ENCODE data around the gene ADSL. TPM values are rescaled to one million over a fixed set of nuclear protein-coding genes. Genes with fewer than 3 reads are reported as not detected.

Gene ADSL
- total and polyA plus RNA-seq, 2 donors (not counting 1 experiment from before 2014, with no cell fraction given), result 61.0 to 63.8 TPM

- Histone ChIP-seq H3K36me3 (replicated peaks in 1 of 2; ENCODE audit: control extremely low read depth in 1 of 2, control insufficient read depth in 1 of 2, extremely low read depth in 1 of 2, insufficient read depth in 2 of 2, low read length in 1 of 2) (peaks cover 0 to 38% of the 10 kb centered on the region in 2 experiments), H3K4me1 (ENCODE audit: control insufficient read depth in 2 of 2, insufficient read depth in 2 of 2, low read length in 2 of 2) (peaks cover 11 to 27% of the 10 kb centered on the region in 2 donors), H3K27ac (ENCODE audit: low read length in 2 of 2) (peak overlapping the region in 1 of 2 donors; percentile 75), H3K27me3 (replicated peaks in 1 of 4; ENCODE audit: control extremely low read depth in 1 of 4, control insufficient read depth in 3 of 4, insufficient read depth in 4 of 4, low read length in 3 of 4) (no peaks in the 10 kb centered on the region), H3K4me2 (replicated peaks; ENCODE audit: low read depth, low read length, poor library complexity, severe bottlenecking) (peak overlapping the region; percentile 77), H4K20me1 (ENCODE audit: control insufficient read depth, insufficient read depth, low read length, poor library complexity, severe bottlenecking) (peaks cover 11% of the 10 kb centered on the region), H3K9ac (ENCODE audit: low read length) (no peak overlapping the region), H2AFZ (ENCODE audit: insufficient read depth, low read depth, low read length, poor library complexity, severe bottlenecking) (no peak overlapping the region), H3K4me3 (ENCODE audit: control extremely low read depth in 1 of 5, extremely low read depth in 1 of 5, insufficient read depth in 1 of 5, low read depth in 2 of 5, low read length in 4 of 5) (no peak overlapping the region), H3K9me3 (ENCODE audit: control extremely low read depth in 1 of 3, control insufficient read depth in 2 of 3, insufficient read depth in 1 of 3, low read length in 2 of 3) (no peaks in the 10 kb centered on the region), H3K79me2 (ENCODE audit: control insufficient read depth, insufficient read depth, low read length) (peaks cover 66% of the 10 kb centered on the region)
- DNase-seq (peak; percentile 60), ATAC-seq (ENCODE audit: low read depth) (no peak)
- ChIA-PET POLR2A (interaction anchor here (0.6 kb wide), 1 partner anchor 292 kb away, joined by 3 read pairs; no protein-coding TSS in a partner anchor), CTCF (interaction anchor here (0.7 to 3.7 kb wide), 31 partner anchors 8 to 828 kb away, joined by 3 to 32 read pairs (median 4); partner anchors contain the start of gene SGSM3)
- Mint-ChIP-seq H3K27ac (peak overlapping the region; percentile 97), H3K27me3 (no peaks in the 10 kb centered on the region), H3K4me1 (peaks cover 25% of the 10 kb centered on the region), H3K4me3 (peak overlapping the region; percentile 98), H3K9me3 (ENCODE audit: insufficient read depth) (no peaks in the 10 kb centered on the region)
- intact Hi-C loops (cut with micrococcal nuclease), result loop anchor here (5.0 kb wide), 1 partner anchor 939 kb away; the partner anchor contains the start of gene RANGAP1
- 0% methylated on average over 1 of the region's 10 CpGs for WGBS (ENCODE audit: insufficient coverage)
- TF ChIP-seq EZH2 (IDR thresholded peaks at IDR 0.05; ENCODE audit: borderline replicate concordance, insufficient read depth, low read depth, low read length, poor library complexity, severe bottlenecking) (no peak), CTCF (IDR thresholded peaks at IDR 0.05) (peak; percentile 86)
Observed at GRCh38 chr22:40348025-40348658, 1.8 kb downstream of the ADSL start.

- Histone ChIP-seq H3K4me2 (replicated peaks; ENCODE audit: low read depth, low read length, poor library complexity, severe bottlenecking) (no peak overlapping the region), H2AFZ (ENCODE audit: insufficient read depth, low read depth, low read length, poor library complexity, severe bottlenecking) (no peak overlapping the region), H3K27ac (ENCODE audit: low read length in 2 of 2) (no peak overlapping the region), H3K36me3 (replicated peaks in 1 of 2; ENCODE audit: control extremely low read depth in 1 of 2, control insufficient read depth in 1 of 2, extremely low read depth in 1 of 2, insufficient read depth in 2 of 2, low read length in 1 of 2) (peaks cover 9 to 68% of the 10 kb centered on the region in 2 experiments), H3K4me1 (ENCODE audit: control insufficient read depth in 2 of 2, insufficient read depth in 2 of 2, low read length in 2 of 2) (peaks cover 2 to 7% of the 10 kb centered on the region in 2 donors), H3K9me3 (ENCODE audit: control extremely low read depth in 1 of 3, control insufficient read depth in 2 of 3, insufficient read depth in 1 of 3, low read length in 2 of 3) (no peaks in the 10 kb centered on the region), H4K20me1 (ENCODE audit: control insufficient read depth, insufficient read depth, low read length, poor library complexity, severe bottlenecking) (peaks cover 11% of the 10 kb centered on the region), H3K4me3 (ENCODE audit: control extremely low read depth in 1 of 5, extremely low read depth in 1 of 5, insufficient read depth in 1 of 5, low read depth in 2 of 5, low read length in 4 of 5) (no peak overlapping the region), H3K79me2 (ENCODE audit: control insufficient read depth, insufficient read depth, low read length) (peaks cover 74% of the 10 kb centered on the region), H3K9ac (ENCODE audit: low read length) (no peak overlapping the region), H3K27me3 (replicated peaks in 1 of 4; ENCODE audit: control extremely low read depth in 1 of 4, control insufficient read depth in 3 of 4, insufficient read depth in 4 of 4, low read length in 3 of 4) (no peaks in the 10 kb centered on the region)
- TF ChIP-seq CTCF (IDR thresholded peaks at IDR 0.05), result no peak
- TF ChIP-seq EZH2 (IDR thresholded peaks at IDR 0.05; ENCODE audit: borderline replicate concordance, insufficient read depth, low read depth, low read length, poor library complexity, severe bottlenecking), result no peak
- no peaks in the 10 kb centered on the region for H3K27me3 Mint-ChIP-seq
- WGBS (ENCODE audit: insufficient coverage), result 100% methylated on average over 1 of the region's 3 CpGs
- no peak overlapping the region for H3K27ac Mint-ChIP-seq
- ATAC-seq (ENCODE audit: low read depth), result no peak
- intact Hi-C loops (cut with micrococcal nuclease), result no loop called here
- ChIA-PET CTCF (interaction anchor here (0.9 kb wide), 1 partner anchor 12 kb away, joined by 4 read pairs; no protein-coding TSS in a partner anchor), POLR2A (interaction anchor here (0.6 kb wide), 2 partner anchors 12 to 321 kb away, joined by 4 to 6 read pairs; no protein-coding TSS in a partner anchor)
- DNase-seq, result no peak
- H3K4me3 Mint-ChIP-seq, result no peak overlapping the region
- H3K4me1 Mint-ChIP-seq, result peaks cover 5% of the 10 kb centered on the region
- H3K9me3 Mint-ChIP-seq (ENCODE audit: insufficient read depth), result no peaks in the 10 kb centered on the region
Observed at GRCh38 chr22:40352763-40353162, 6.5 kb downstream of the ADSL start.

Data from B cell (primary cell).